Caco-2 (cell line): ENCODE data around the gene SPATS2L. TPM values are rescaled to one million over a fixed set of nuclear protein-coding genes. Genes with fewer than 3 reads are reported as not detected.

Source experiments
- BruUV-seq: library from RNA; stranded (reverse); fragments of 400-500 nt; replicated peaks from 2 replicates; lab custom pipeline; 2021; lab: Mats Ljungman, UMichigan
- CTCF ChIA-PET: fragments of 300-600 bp; sonication (Branson Sonifier 250); formaldehyde crosslinking; loops from one replicate; lab custom pipeline; 2022; ENCODE audit warnings: antibody characterized with exemption; lab: Charles Lee
- POLR2A ChIA-PET: fragments of 300-600 bp; sonication (Branson Sonifier 250); formaldehyde crosslinking; loops from one replicate; lab custom pipeline; 2022; ENCODE audit warnings: antibody characterized with exemption; lab: Charles Lee
- DNase-seq, 2 experiments: peaks; one replicate each; pipeline versions ENCODE4 v3.0.0 to v3.0.0-alpha.2; 2020 to 2022
- H3K27me3 ChIP-seq: replicated peaks from 2 replicates; pipeline ENCODE4 v1.6.0; 2011; ENCODE audit warnings: low read length; ENCODE audit not compliant: control insufficient read depth, insufficient read depth
- H3K36me3 ChIP-seq: 2 replicates; pipeline ENCODE4 v1.5.1; 2011; ENCODE audit warnings: low read length; ENCODE audit not compliant: control insufficient read depth, insufficient read depth
- H3K4me1 ChIP-seq: fragments of 250-450 bp; sonication (Bioruptor Pico); 2 replicates; pipeline ENCODE4 v1.5.1; 2020; ENCODE audit warnings: mild to moderate bottlenecking
- H3K4me3 ChIP-seq: 2 replicates; pipeline ENCODE4 v1.5.1; 2011; ENCODE audit warnings: low read depth, mild to moderate bottlenecking, control low read depth, low read length
- H3K9me3 ChIP-seq: fragments of 250-450 bp; sonication (Bioruptor Pico); 2 replicates; pipeline ENCODE4 v1.5.1; 2020; ENCODE audit warnings: mild to moderate bottlenecking, moderate library complexity
- H3K27ac Mint-ChIP-seq: one replicate; pipeline ENCODE4 v1.8.0; 2022; ENCODE audit warnings: mixed read lengths; ENCODE audit not compliant: unreplicated experiment
- H3K27me3 Mint-ChIP-seq: one replicate; pipeline ENCODE4 v1.8.0; 2022; ENCODE audit warnings: mixed read lengths; ENCODE audit not compliant: insufficient read depth, unreplicated experiment
- H3K36me3 Mint-ChIP-seq: one replicate; pipeline ENCODE4 v1.8.0; 2022; ENCODE audit warnings: mild to moderate bottlenecking, mixed read lengths; ENCODE audit not compliant: insufficient read depth, unreplicated experiment
- H3K4me1 Mint-ChIP-seq: one replicate; pipeline ENCODE4 v1.8.0; 2022; ENCODE audit warnings: low read depth, mixed read lengths; ENCODE audit not compliant: unreplicated experiment
- H3K4me3 Mint-ChIP-seq: one replicate; pipeline ENCODE4 v1.8.0; 2022; ENCODE audit warnings: mild to moderate bottlenecking, moderate library complexity, mixed read lengths; ENCODE audit not compliant: unreplicated experiment
- H3K9me3 Mint-ChIP-seq: one replicate; pipeline ENCODE4 v1.8.0; 2022; ENCODE audit warnings: mixed read lengths; ENCODE audit not compliant: unreplicated experiment
- CTCF ChIP-seq, 2 experiments: fragments of 200-600 bp in 1 of 2; IDR thresholded peaks; 1 replicate in 1 of 2; 2 replicates in 1 of 2; pipeline versions ENCODE4 v1.5.1 to v1.8.0; 2011 to 2022; ENCODE audit warnings: antibody characterized with exemption in 1 of 2, control low read depth in 1 of 2, inconsistent platforms in 1 of 2, low read depth in 1 of 2, low read length in 1 of 2, mild to moderate bottlenecking in 1 of 2, moderate library complexity in 1 of 2; ENCODE audit not compliant: insufficient read depth in 1 of 2, severe bottlenecking in 1 of 2, unreplicated experiment in 1 of 2
- intact Hi-C: fragments of 100-400 bp; cut with micrococcal nuclease; formaldehyde crosslinking; loops from one replicate; pipeline ENCODE4 v1.10.0; 2022; ENCODE audit not compliant: unreplicated experiment
- total RNA-seq: library from RNA; stranded (reverse); gene quantifications from 2 replicates; pipeline ENCODE4 v1.2.3, GENCODE V29; 2022

Gene SPATS2L
- total RNA-seq, 1 experiment from 2014 or later = 196 TPM

GRCh38 chr2:200447139-200447855 lies 140.8 kb downstream of the SPATS2L start:
- Histone ChIP-seq H3K9me3 (no peaks in the 10 kb centered on the region), H3K36me3 (no peaks in the 10 kb centered on the region; the same call in none of the 2 replicates), H3K4me3 (no peak overlapping the region), H3K27me3 (no peaks in the 10 kb centered on the region), H3K4me1 (no peaks in the 10 kb centered on the region)
- Mint-ChIP-seq H3K4me3 (no peak overlapping the region), H3K36me3 (peaks cover 85% of the 10 kb centered on the region), H3K4me1 (no peaks in the 10 kb centered on the region), H3K9me3 (no peaks in the 10 kb centered on the region), H3K27me3 (no peaks in the 10 kb centered on the region), H3K27ac (no peak overlapping the region)
- ChIA-PET CTCF (no interaction called here), POLR2A (no interaction called here)
- BruUV-seq = no TSS peak
- TF ChIP-seq CTCF (IDR thresholded peaks at IDR 0.05; ENCODE audit: insufficient read depth in 1 of 2, low read depth in 1 of 2, low read length in 1 of 2, severe bottlenecking in 1 of 2, unreplicated experiment in 1 of 2) = no peak
- intact Hi-C loops = no loop called here
- no peak for DNase-seq

GRCh38 chr2:200448455-200448854 lies 142.0 kb downstream of the SPATS2L start:
- no peaks in the 10 kb centered on the region for H3K27me3 Mint-ChIP-seq
- Histone ChIP-seq H3K4me1 (no peaks in the 10 kb centered on the region), H3K27me3 (no peaks in the 10 kb centered on the region), H3K4me3 (no peak overlapping the region), H3K9me3 (no peaks in the 10 kb centered on the region), H3K36me3 (no peaks in the 10 kb centered on the region; the same call in none of the 2 replicates)
- intact Hi-C loops = no loop called here
- POLR2A ChIA-PET = interaction anchor here (0.5 kb wide), 1 partner anchor 143 kb away, joined by 3 read pairs; no protein-coding TSS in a partner anchor
- H3K9me3 Mint-ChIP-seq = no peaks in the 10 kb centered on the region
- no peak overlapping the region for H3K27ac Mint-ChIP-seq
- H3K36me3 Mint-ChIP-seq = peaks cover 85% of the 10 kb centered on the region
- H3K4me3 Mint-ChIP-seq = no peak overlapping the region
- DNase-seq = no peak
- no peak for TF ChIP-seq CTCF (IDR thresholded peaks at IDR 0.05; ENCODE audit: insufficient read depth in 1 of 2, low read depth in 1 of 2, low read length in 1 of 2, severe bottlenecking in 1 of 2, unreplicated experiment in 1 of 2)
- peaks cover 6% of the 10 kb centered on the region for H3K4me1 Mint-ChIP-seq
- BruUV-seq = no TSS peak
- CTCF ChIA-PET = no interaction called here

GRCh38 chr2:200449149-200449548 lies 142.7 kb downstream of the SPATS2L start:
- H3K4me1 Mint-ChIP-seq = peaks cover 6% of the 10 kb centered on the region
- no TSS peak for BruUV-seq
- H3K36me3 Mint-ChIP-seq = peaks cover 85% of the 10 kb centered on the region
- TF ChIP-seq CTCF (IDR thresholded peaks at IDR 0.05; ENCODE audit: insufficient read depth in 1 of 2, low read depth in 1 of 2, low read length in 1 of 2, severe bottlenecking in 1 of 2, unreplicated experiment in 1 of 2) = no peak
- CTCF ChIA-PET = no interaction called here
- H3K27me3 ChIP-seq = no peaks in the 10 kb centered on the region
- H3K4me1 ChIP-seq = no peaks in the 10 kb centered on the region
- H3K4me3 Mint-ChIP-seq = no peak overlapping the region
- H3K9me3 ChIP-seq = no peaks in the 10 kb centered on the region
- no peak for DNase-seq
- H3K36me3 ChIP-seq = no peaks in the 10 kb centered on the region; the same call in none of the 2 replicates
- H3K27me3 Mint-ChIP-seq = no peaks in the 10 kb centered on the region
- no peak overlapping the region for H3K27ac Mint-ChIP-seq
- intact Hi-C loops = no loop called here
- H3K4me3 ChIP-seq = no peak overlapping the region
- POLR2A ChIA-PET = no interaction called here
- H3K9me3 Mint-ChIP-seq = no peaks in the 10 kb centered on the region
